NCI-H1092 (cell line): ENCODE measurements around the gene MYO1E.
"Not testable (repeated sequence)": the region's sequence is repeated elsewhere in the genome, so short reads cannot be mapped to it uniquely, and the experiment has no call there.

ENCODE experiments used
- DNase-seq: peaks from one replicate; lab custom pipeline; 2025; lab: John Stamatoyannopoulos, UW

The MYO1E gene

GRCh38 chr15:59387196-59387878, 14.7 kb upstream of the MYO1E start:
- DNase-seq = not testable (repeated sequence)

- no peak for DNase-seq
Observed at GRCh38 chr15:59385171-59385570, 12.5 kb upstream of the MYO1E start.

- no peak for DNase-seq
Observed at GRCh38 chr15:59384507-59384906, 11.8 kb upstream of the MYO1E start.

GRCh38 chr15:59380902-59381610, 8.4 kb upstream of the MYO1E start:
- no peak for DNase-seq

GRCh38 chr15:59379531-59379930, 6.9 kb upstream of the MYO1E start:
- DNase-seq = no peak

- no peak for DNase-seq
Observed at GRCh38 chr15:59378855-59379254, 6.2 kb upstream of the MYO1E start.

- no peak for DNase-seq
Observed at GRCh38 chr15:59377924-59378323, 5.3 kb upstream of the MYO1E start.

GRCh38 chr15:59376733-59377132, 4.1 kb upstream of the MYO1E start:
- DNase-seq = no peak

- DNase-seq = no peak
Observed at GRCh38 chr15:59373215-59373614, 544 bp upstream of the MYO1E start.

GRCh38 chr15:59371458-59372351, 966 bp downstream of the MYO1E start:
- DNase-seq = no peak

- DNase-seq = no peak
Observed at GRCh38 chr15:59369597-59369996, 3.1 kb downstream of the MYO1E start.

- no peak for DNase-seq
Observed at GRCh38 chr15:59367022-59367451, 5.6 kb downstream of the MYO1E start.

- DNase-seq = no peak
Observed at GRCh38 chr15:59366333-59367021, 6.2 kb downstream of the MYO1E start.

GRCh38 chr15:59364248-59364647, 8.4 kb downstream of the MYO1E start:
- DNase-seq = no peak

- no peak for DNase-seq
Observed at GRCh38 chr15:59362331-59362730, 10.3 kb downstream of the MYO1E start.

GRCh38 chr15:59360896-59361295, 11.8 kb downstream of the MYO1E start:
- no peak for DNase-seq

GRCh38 chr15:59360305-59360704, 12.4 kb downstream of the MYO1E start:
- DNase-seq = no peak

- no peak for DNase-seq
Observed at GRCh38 chr15:59355730-59356129, 16.9 kb downstream of the MYO1E start.

- DNase-seq = no peak
Observed at GRCh38 chr15:59354417-59355031, 18.1 kb downstream of the MYO1E start.

GRCh38 chr15:59353994-59354416, 18.7 kb downstream of the MYO1E start:
- DNase-seq = no peak

- DNase-seq = no peak
Observed at GRCh38 chr15:59352683-59353082, 20.0 kb downstream of the MYO1E start.

- DNase-seq = no peak
Observed at GRCh38 chr15:59352189-59352588, 20.5 kb downstream of the MYO1E start.
